GM21447 (cell line): ENCODE measurements around the gene BRWD1.

Source experiments
- ATAC-seq: cut with Tn5 transposase; IDR thresholded peaks from one replicate; pipeline ENCODE4 v1.9.1; 2021; ENCODE audit not compliant: unreplicated experiment

Gene BRWD1

GRCh38 chr21:39330001-39330400 lies 16.6 kb upstream of the BRWD1 start:
- ATAC-seq, result no peak

- ATAC-seq, result no peak
Measured at GRCh38 chr21:39327727-39328126, 14.3 kb upstream of the BRWD1 start.

GRCh38 chr21:39326607-39327307 lies 13.3 kb upstream of the BRWD1 start:
- no peak for ATAC-seq

GRCh38 chr21:39325458-39325857 lies 12.0 kb upstream of the BRWD1 start:
- ATAC-seq, result no peak

- no peak for ATAC-seq
Measured at GRCh38 chr21:39321424-39321823, 8.0 kb upstream of the BRWD1 start.

- ATAC-seq, result no peak
Measured at GRCh38 chr21:39319814-39320332, 6.4 kb upstream of the BRWD1 start.

GRCh38 chr21:39319251-39319756 lies 5.9 kb upstream of the BRWD1 start:
- ATAC-seq, result no peak

GRCh38 chr21:39318091-39318959 lies 4.9 kb upstream of the BRWD1 start:
- no peak for ATAC-seq

- no peak for ATAC-seq
Measured at GRCh38 chr21:39317134-39318090, 4.0 kb upstream of the BRWD1 start.

- no peak for ATAC-seq
Measured at GRCh38 chr21:39316729-39317128, 3.3 kb upstream of the BRWD1 start.

GRCh38 chr21:39315603-39316445 lies 2.4 kb upstream of the BRWD1 start:
- ATAC-seq, result no peak

- ATAC-seq, result peak; percentile 13
Measured at GRCh38 chr21:39314143-39315027, 953 bp upstream of the BRWD1 start.

- ATAC-seq, result no peak
Measured at GRCh38 chr21:39313042-39313570, 326 bp downstream of the BRWD1 start.

- ATAC-seq, result peak; percentile 66
Measured at GRCh38 chr21:39312112-39313041, 1.1 kb downstream of the BRWD1 start.

GRCh38 chr21:39311164-39311563 lies 2.3 kb downstream of the BRWD1 start:
- no peak for ATAC-seq

- ATAC-seq, result no peak
Measured at GRCh38 chr21:39307466-39307865, 6.0 kb downstream of the BRWD1 start.

GRCh38 chr21:39300587-39300986 lies 12.8 kb downstream of the BRWD1 start:
- ATAC-seq, result no peak
